Thoracic aorta (tissue), 2 donors: Measurements from ENCODE around the gene KRTAP10-2. TPM values are rescaled to one million over a fixed set of nuclear protein-coding genes. Genes with fewer than 3 reads are reported as not detected.
"Not testable (repeated sequence)": the region's sequence is repeated elsewhere in the genome, so short reads cannot be mapped to it uniquely, and the experiment has no call there.

Experiments
- ATAC-seq: fragments of 150-250 bp; one replicate; pipeline ENCODE4 v1.8.0; 2017; ENCODE audit warnings: low read depth; ENCODE audit not compliant: insufficient number of reproducible peaks, low FRiP score
- DNase-seq: peaks from one replicate; pipeline ENCODE4 v3.0.0-alpha.2; 2020; ENCODE audit warnings: low spot score
- H3K27ac ChIP-seq, 2 donors: fragments of 200-600 bp; sonication (generic); 1 replicate in 1 of 2; 2 replicates in 1 of 2; pipeline ENCODE4 v1.5.1; 2016; ENCODE audit warnings: mild to moderate bottlenecking in 2 of 2, moderate library complexity in 2 of 2
- H3K27me3 ChIP-seq: fragments of 200-600 bp; sonication (generic); replicated peaks from 2 replicates; pipeline ENCODE4 v1.6.0; 2016; ENCODE audit warnings: mild to moderate bottlenecking; ENCODE audit not compliant: insufficient read depth
- H3K36me3 ChIP-seq: fragments of 200-600 bp; sonication (generic); one replicate; pipeline ENCODE4 v1.5.1; 2016
- H3K4me1 ChIP-seq, 2 donors: fragments of 200-600 bp; sonication (generic); 1 replicate in 1 of 2; 2 replicates in 1 of 2; pipeline versions ENCODE4 v1.5.1 to v1.6.0; 2016; ENCODE audit warnings: low read depth in 2 of 2, mild to moderate bottlenecking in 1 of 2; ENCODE audit not compliant: control insufficient read depth in 1 of 2
- H3K4me3 ChIP-seq: fragments of 200-600 bp; sonication (generic); 2 replicates; pipeline ENCODE4 v1.5.1; 2016; ENCODE audit warnings: mild to moderate bottlenecking
- H3K9me3 ChIP-seq: fragments of 200-600 bp; sonication (generic); 2 replicates; pipeline ENCODE4 v1.5.1; 2016
- CTCF ChIP-seq: fragments of 200-600 bp; sonication (generic); IDR thresholded peaks from one replicate; pipeline ENCODE4 v1.5.1; 2019; ENCODE audit warnings: antibody characterized with exemption
- total RNA-seq, 2 donors: library from RNA; depleted of rRNA; stranded (reverse); fragments of >200 nt; gene quantifications; one replicate each; pipeline versions ENCODE4 v1.1.0 to v1.2.3, GENCODE V29; 2016

Gene KRTAP10-2
- total RNA-seq, 2 donors from 2014 or later, result not detected

GRCh38 chr21:44592446-44593311 is 41.4 kb upstream of the KRTAP10-2 start, which contains the start of gene KRTAP10-6:
TSS of gene KRTAP10-6 (minus strand) at chr21:44592505. CDS start at chr21:44592484, 21 bp downstream.
- no peak for ATAC-seq

GRCh38 chr21:44591801-44592130 is 40.5 kb upstream of the KRTAP10-2 start:
- H3K36me3 ChIP-seq, H3K9me3 ChIP-seq, ATAC-seq, H3K4me1 ChIP-seq, H3K27me3 ChIP-seq, DNase-seq, H3K4me3 ChIP-seq, H3K27ac ChIP-seq: not testable (repeated sequence)

More at GRCh38 chr21:44592446-44593311, 41.4 kb upstream of the KRTAP10-2 start, which contains the start of gene KRTAP10-6:
- no peaks in the 10 kb centered on the region for H3K9me3 ChIP-seq
- H3K27ac ChIP-seq, result no peak within 1 kb of the TSS
- no peaks in the 10 kb centered on the region for H3K27me3 ChIP-seq
- H3K36me3 ChIP-seq, result no peaks in the 10 kb centered on the region
- DNase-seq, result no peak
- TF ChIP-seq CTCF, result no peak
- no peak within 1 kb of the TSS for H3K4me3 ChIP-seq
- H3K4me1 ChIP-seq, result no peaks in the 10 kb centered on the region

GRCh38 chr21:44590897-44591800 is 39.8 kb upstream of the KRTAP10-2 start:
- H3K4me3 ChIP-seq, DNase-seq, ATAC-seq, H3K27me3 ChIP-seq, H3K27ac ChIP-seq, H3K4me1 ChIP-seq, H3K9me3 ChIP-seq, H3K36me3 ChIP-seq: not testable (repeated sequence)

DNA sequence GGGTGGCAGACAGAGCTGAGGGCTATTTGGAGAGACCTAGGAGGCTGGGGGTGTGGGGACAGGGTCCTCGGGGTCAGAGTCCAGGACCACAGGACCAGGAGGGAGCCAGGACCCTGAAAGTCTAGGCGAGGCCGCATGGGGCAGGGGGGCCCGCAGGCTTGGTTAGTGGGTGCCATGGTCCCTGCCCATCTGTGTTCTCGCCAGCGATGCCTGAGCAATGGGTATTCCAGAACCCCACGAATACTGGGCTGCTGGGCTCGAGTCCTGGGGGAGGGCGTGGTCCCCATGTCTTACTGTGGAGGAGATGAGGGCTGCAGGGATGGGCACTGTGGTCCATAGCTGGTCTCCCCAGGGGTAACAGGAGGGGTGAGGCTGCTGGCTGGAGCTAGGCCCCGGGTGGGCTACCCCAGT is 39.0 kb upstream of the KRTAP10-2 start:
- no peaks in the 10 kb centered on the region for H3K27me3 ChIP-seq
- H3K4me1 ChIP-seq, result no peaks in the 10 kb centered on the region
- no peak overlapping the region for H3K27ac ChIP-seq
- TF ChIP-seq CTCF, result no peak
- no peaks in the 10 kb centered on the region for H3K9me3 ChIP-seq
- no peak for ATAC-seq
- H3K36me3 ChIP-seq, result no peaks in the 10 kb centered on the region
- no peak for DNase-seq
- H3K4me3 ChIP-seq, result no peak overlapping the region

GRCh38 chr21:44589586-44590305 is 38.4 kb upstream of the KRTAP10-2 start:
- TF ChIP-seq CTCF, result no peak
- Histone ChIP-seq H3K36me3 (no peaks in the 10 kb centered on the region), H3K4me3 (no peak overlapping the region), H3K9me3 (no peaks in the 10 kb centered on the region), H3K27me3 (no peaks in the 10 kb centered on the region), H3K27ac (no peak overlapping the region), H3K4me1 (no peaks in the 10 kb centered on the region)
- DNase-seq, result no peak
- no peak for ATAC-seq
